Ovary (tissue), 9 donors: ENCODE results near the gene PXK. TPM values are rescaled to one million over a fixed set of nuclear protein-coding genes. Genes with fewer than 3 reads are reported as not detected.
A peak's percentile ranks its signal among the peaks of the same experiment; 100 is the strongest.

ENCODE experiments used
- DNase-seq, 5 donors: peaks; one replicate each; pipeline ENCODE4 v3.0.0-alpha.2; 2019 to 2020
- H3K27ac ChIP-seq, 2 donors: fragments of 200-600 bp; one replicate each; pipeline versions ENCODE4 v1.5.1 to v1.8.0; 2019 to 2022
- H3K27me3 ChIP-seq: fragments of 200-600 bp; one replicate; pipeline ENCODE4 v1.8.0; 2022
- H3K36me3 ChIP-seq: fragments of 200-600 bp; sonication (generic); one replicate; pipeline ENCODE4 v1.5.1; 2019
- H3K4me1 ChIP-seq: one replicate; pipeline ENCODE4 v1.8.1; 2013; ENCODE audit warnings: mild to moderate bottlenecking, moderate library complexity; ENCODE audit not compliant: insufficient read depth
- H3K4me3 ChIP-seq: fragments of 200-600 bp; sonication (generic); one replicate; pipeline ENCODE4 v1.5.1; 2017
- H3K9me3 ChIP-seq, 2 donors: fragments of 200-600 bp in 1 of 2; sonication (generic) in 1 of 2; one replicate each; pipeline versions ENCODE4 v1.5.1 to v1.8.1; 2013 to 2019; ENCODE audit warnings: mild to moderate bottlenecking in 1 of 2, moderate library complexity in 1 of 2
- CTCF ChIP-seq, 3 donors: fragments of 450-650 bp in 2 of 3; fragments of 200-600 bp in 1 of 3; IDR thresholded peaks; one replicate each; pipeline versions ENCODE4 v1.5.1 to v1.8.0; 2016 to 2022; ENCODE audit warnings: antibody characterized with exemption in 3 of 3, mild to moderate bottlenecking in 1 of 3
- EP300 ChIP-seq: sonication (generic); formaldehyde crosslinking; IDR thresholded peaks from one replicate; pipeline ENCODE4 v1.6.1; 2017; ENCODE audit warnings: antibody characterized with exemption
- POLR2A ChIP-seq: fragments of 450-650 bp; IDR thresholded peaks from one replicate; pipeline ENCODE4 v1.6.1; 2017; ENCODE audit warnings: antibody characterized with exemption, mild to moderate bottlenecking, moderate library complexity
- WGBS, 3 donors: extraction: QIAGEN DNeasy Blood & Tissue Kit in 1 of 3; methylation state at CpG; one replicate each; pipeline versions ENCODE4 v1.1.5 to v1.1.7; 2013 to 2017; 5-methylcytosine and 5-hydroxymethylcytosine counted together
- intact Hi-C, 4 donors: fragments of 100-400 bp; cut with DNase I; formaldehyde crosslinking; loops; one replicate each; pipeline versions ENCODE4 v1.11.0 to v1.15.1; 2022 to 2023
- polyA plus RNA-seq, 2 donors: library from polyadenylated mRNA; stranded (reverse); fragments of 200-250 nt in 1 of 2; fragments of 350-450 nt in 1 of 2; fragmentation: Illumina TruSeq in 1 of 2; extraction: RNeasy Lipid Tissue Mini Kit (QIAGEN cat#74804) in 1 of 2; gene quantifications; one replicate each; pipeline ENCODE4 v1.2.3, GENCODE V29; 2013 to 2014
- total RNA-seq, 7 donors: library from RNA; depleted of rRNA in 2 of 7; stranded (reverse); fragments of >200 nt in 2 of 7; fragmentation: NEBNext Ultra II Directional in 3 of 7; extraction: Animal tissue kit (Norgen Biotek cat#: 25700) in 3 of 7; gene quantifications; one replicate each; pipeline versions ENCODE4 v1.1.0 to v1.2.4, GENCODE V29; 2016 to 2023
- donor health status: DM: no; HTN: no; CAD: no; lungs with moderate emphysema.
- donor health status: DM: no; HTN: no; CAD: no.
- donor health status: Bipolar disorder and iron deficiency.
- donor health status: DM: yes; HTN: yes; CAD: no.
- donor health status: DM: no; HTN: no; CAD: no.
- donor health status: DM: yes; HTN: yes; CAD: no.

The PXK gene
- total and polyA plus RNA-seq, 9 donors = 17.2 to 42.0 (median 25.9) TPM

GRCh38 chr3:58392181-58392580 lies 59.5 kb downstream of the PXK start:
- Histone ChIP-seq H3K36me3 (no peaks in the 10 kb centered on the region), H3K4me3 (no peak overlapping the region), H3K27ac (peak overlapping the region in 1 of 2 donors; percentile 63), H3K27me3 (no peaks in the 10 kb centered on the region), H3K4me1 (peaks cover 15% of the 10 kb centered on the region), H3K9me3 (no peaks in the 10 kb centered on the region)
- 3 to 15% (median 13%) methylated on average over 3 of the region's 3 CpGs for WGBS, 3 donors
- TF ChIP-seq POLR2A (no peak), CTCF (IDR thresholded peaks at IDR 0.05) (no peak), EP300 (no peak)
- DNase-seq = no peak
- intact Hi-C loops = no loop called here

DNA sequence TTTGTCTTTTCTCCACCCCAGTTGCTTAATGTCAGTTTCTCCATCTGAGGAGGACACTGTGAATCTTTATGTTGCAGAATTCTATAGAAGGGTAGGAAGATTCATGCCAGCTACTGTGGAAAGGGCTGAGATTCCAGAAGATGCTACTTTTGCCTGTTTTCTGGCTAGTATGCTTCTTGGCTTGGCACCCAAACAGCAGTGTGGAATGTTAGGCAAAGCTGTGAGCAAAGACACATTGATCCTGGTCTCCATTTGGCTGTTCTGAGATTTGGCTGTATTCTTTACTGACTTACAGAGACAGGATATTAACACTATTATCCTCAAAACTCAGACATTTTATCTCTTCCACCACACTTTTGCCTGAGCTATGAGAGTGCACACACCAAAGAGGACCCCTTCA lies 61.6 kb downstream of the PXK start:
- Histone ChIP-seq H3K36me3 (no peaks in the 10 kb centered on the region), H3K27me3 (no peaks in the 10 kb centered on the region), H3K9me3 (no peaks in the 10 kb centered on the region), H3K27ac (no peak overlapping the region), H3K4me1 (peaks cover 9% of the 10 kb centered on the region), H3K4me3 (no peak overlapping the region)
- intact Hi-C loops = no loop called here
- DNase-seq = no peak
- TF ChIP-seq POLR2A (no peak), CTCF (IDR thresholded peaks at IDR 0.05) (no peak), EP300 (no peak)

DNA sequence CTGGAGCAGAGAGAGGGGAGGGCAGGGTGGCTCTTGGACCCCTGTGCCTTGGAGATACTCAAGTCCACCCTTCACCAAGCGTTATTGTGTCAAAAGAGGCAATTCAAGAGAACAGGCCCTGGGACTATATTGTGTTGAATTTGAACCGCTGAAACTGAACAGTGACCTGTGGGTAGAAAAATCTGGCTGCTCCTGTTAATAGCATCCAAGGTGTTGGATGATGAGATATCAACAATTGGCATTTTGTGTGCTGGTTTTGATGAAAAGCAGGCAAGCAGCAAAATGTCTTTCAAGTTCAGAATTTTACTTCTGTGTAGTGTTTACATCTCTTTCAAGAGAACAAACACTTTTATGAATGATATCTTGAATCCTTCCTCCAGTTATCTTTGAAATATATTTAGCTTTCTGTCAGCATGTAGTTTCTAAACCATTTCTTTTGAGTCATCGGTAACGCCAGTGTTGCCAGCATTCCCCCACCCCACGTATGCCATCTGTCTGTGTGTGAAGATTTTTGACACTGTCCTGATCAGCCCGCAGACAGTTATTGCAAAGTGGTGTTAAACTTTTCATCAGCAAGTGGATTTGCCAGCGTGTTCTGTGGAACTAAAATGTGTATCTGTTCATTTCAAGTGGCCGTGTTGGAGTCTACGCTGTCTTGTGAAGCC lies 66.1 kb downstream of the PXK start:
- Histone ChIP-seq H3K36me3 (no peaks in the 10 kb centered on the region), H3K27ac (no peak overlapping the region), H3K9me3 (no peaks in the 10 kb centered on the region), H3K4me3 (no peak overlapping the region), H3K27me3 (no peaks in the 10 kb centered on the region), H3K4me1 (peaks cover 5% of the 10 kb centered on the region)
- 89 to 93% (median 90%) methylated on average over 9 of the region's 9 CpGs for WGBS, 3 donors
- intact Hi-C loops = no loop called here
- DNase-seq = no peak
- TF ChIP-seq EP300 (no peak), CTCF (IDR thresholded peaks at IDR 0.05) (no peak), POLR2A (no peak)

GRCh38 chr3:58403513-58404109 lies 70.9 kb downstream of the PXK start:
- H3K9me3 ChIP-seq = no peaks in the 10 kb centered on the region
- WGBS, 3 donors = 87 to 90% (median 87%) methylated on average over 6 of the region's 6 CpGs
- no peaks in the 10 kb centered on the region for H3K36me3 ChIP-seq
- no peaks in the 10 kb centered on the region for H3K4me1 ChIP-seq
- H3K27me3 ChIP-seq = no peaks in the 10 kb centered on the region
- DNase-seq = no peak
- H3K4me3 ChIP-seq = no peak overlapping the region
- H3K27ac ChIP-seq = no peak overlapping the region
- TF ChIP-seq POLR2A = no peak
- no peak for TF ChIP-seq CTCF (IDR thresholded peaks at IDR 0.05)
- no peak for TF ChIP-seq EP300
- intact Hi-C loops = no loop called here
